ENCODE data around the gene MACROD2. TPM values are rescaled to one million over a fixed set of nuclear protein-coding genes. Genes with fewer than 3 reads are reported as not detected.

MACROD2 gene
- polyA plus RNA-seq, 1 donor from 2014 or later, result 23.2 TPM

- Histone ChIP-seq H4K20me1 (ENCODE audit: insufficient read depth) (no peaks in the 10 kb centered on the region), H3F3A (ENCODE audit: insufficient read depth, low read length, poor library complexity, severe bottlenecking) (no peaks in the 10 kb centered on the region), H3K27ac (ENCODE audit: low read length) (no peak overlapping the region), H3K79me2 (replicated peaks; ENCODE audit: insufficient read depth, low read length) (no peaks in the 10 kb centered on the region), H3K9ac (ENCODE audit: low read length) (no peak overlapping the region), H3K9me3 (ENCODE audit: low read length) (no peaks in the 10 kb centered on the region), H3K36me3 (ENCODE audit: insufficient read depth, low read length) (no peaks in the 10 kb centered on the region), H3K27me3 (ENCODE audit: insufficient read depth, low read depth, low read length) (no peaks in the 10 kb centered on the region), H3K4me2 (ENCODE audit: low read length) (no peak overlapping the region), H2AFZ (ENCODE audit: low read depth, low read length) (no peak overlapping the region), H3K4me3 (ENCODE audit: low read length) (no peak overlapping the region), H3K9me2 (ENCODE audit: insufficient read depth, low read length) (no peaks in the 10 kb centered on the region)
- TF ChIP-seq SMC3 (conservative IDR thresholded peaks at IDR 0.05; ENCODE audit: poor library complexity) (no peak), MXI1 (conservative IDR thresholded peaks at IDR 0.05; ENCODE audit: poor library complexity, severe bottlenecking) (no peak), POLR2AphosphoS5 (IDR thresholded peaks at IDR 0.05) (no peak), CTCF (IDR thresholded peaks at IDR 0.05; ENCODE audit: poor library complexity, severe bottlenecking) (no peak), REST (IDR thresholded peaks at IDR 0.05; ENCODE audit: borderline replicate concordance) (no peak), EZH2 (IDR thresholded peaks at IDR 0.05; ENCODE audit: borderline replicate concordance, insufficient read depth, low read length, poor library complexity, severe bottlenecking) (no peak), EP300 (conservative IDR thresholded peaks at IDR 0.05; ENCODE audit: poor library complexity, severe bottlenecking) (no peak), TAF1 (IDR thresholded peaks at IDR 0.05; ENCODE audit: low read depth) (no peak), RAD21 (conservative IDR thresholded peaks at IDR 0.05) (no peak)
These were observed 1923.8 kb downstream of the MACROD2 start for GRCh38 chr20:15919118-15919517.

GRCh38 chr20:15921930-15922329 is 1926.6 kb downstream of the MACROD2 start:
- Histone ChIP-seq H3K27me3 (ENCODE audit: insufficient read depth, low read depth, low read length) (no peaks in the 10 kb centered on the region), H4K20me1 (ENCODE audit: insufficient read depth) (no peaks in the 10 kb centered on the region), H3K79me2 (replicated peaks; ENCODE audit: insufficient read depth, low read length) (no peaks in the 10 kb centered on the region), H3K9ac (ENCODE audit: low read length) (no peak overlapping the region), H2AFZ (ENCODE audit: low read depth, low read length) (no peak overlapping the region), H3K4me2 (ENCODE audit: low read length) (no peak overlapping the region), H3K36me3 (ENCODE audit: insufficient read depth, low read length) (no peaks in the 10 kb centered on the region), H3K27ac (ENCODE audit: low read length) (no peak overlapping the region), H3K9me2 (ENCODE audit: insufficient read depth, low read length) (no peaks in the 10 kb centered on the region), H3F3A (ENCODE audit: insufficient read depth, low read length, poor library complexity, severe bottlenecking) (no peaks in the 10 kb centered on the region), H3K9me3 (ENCODE audit: low read length) (no peaks in the 10 kb centered on the region), H3K4me3 (ENCODE audit: low read length) (no peak overlapping the region)
- TF ChIP-seq RAD21 (conservative IDR thresholded peaks at IDR 0.05) (no peak), TAF1 (IDR thresholded peaks at IDR 0.05; ENCODE audit: low read depth) (no peak), REST (IDR thresholded peaks at IDR 0.05; ENCODE audit: borderline replicate concordance) (no peak), POLR2AphosphoS5 (IDR thresholded peaks at IDR 0.05) (no peak), CTCF (IDR thresholded peaks at IDR 0.05; ENCODE audit: poor library complexity, severe bottlenecking) (no peak), EP300 (conservative IDR thresholded peaks at IDR 0.05; ENCODE audit: poor library complexity, severe bottlenecking) (no peak), SMC3 (conservative IDR thresholded peaks at IDR 0.05; ENCODE audit: poor library complexity) (no peak), MXI1 (conservative IDR thresholded peaks at IDR 0.05; ENCODE audit: poor library complexity, severe bottlenecking) (no peak), EZH2 (IDR thresholded peaks at IDR 0.05; ENCODE audit: borderline replicate concordance, insufficient read depth, low read length, poor library complexity, severe bottlenecking) (no peak)
